Neutrophil (primary cell): ENCODE data around the gene TLCD3A.
"Not testable (repeated sequence)": the region's sequence is repeated elsewhere in the genome, so short reads cannot be mapped to it uniquely, and the experiment has no call there.

Experiments
- H3K27ac ChIP-seq: fragments of 200-600 bp; sonication (generic); 2 replicates; pipeline ENCODE4 v1.5.1; 2016; ENCODE audit warnings: mild to moderate bottlenecking, moderate library complexity
- H3K27me3 ChIP-seq: fragments of 200-600 bp; sonication (generic); 2 replicates; pipeline ENCODE4 v1.6.0; 2016; ENCODE audit warnings: mild to moderate bottlenecking
- H3K36me3 ChIP-seq: fragments of 200-600 bp; sonication (generic); 2 replicates; pipeline ENCODE4 v1.5.1; 2017
- H3K4me1 ChIP-seq, 2 experiments: fragments of 200-600 bp in 1 of 2; sonication (generic) in 1 of 2; 1 replicate in 1 of 2; 2 replicates in 1 of 2; pipeline versions ENCODE4 v1.5.1 to v1.6.1; 2013 to 2016; ENCODE audit warnings: low read depth in 1 of 2, low read length in 1 of 2, mild to moderate bottlenecking in 1 of 2, moderate library complexity in 1 of 2; ENCODE audit not compliant: control insufficient read depth in 1 of 2, insufficient read depth in 1 of 2
- H3K4me3 ChIP-seq, 2 experiments: fragments of 200-600 bp in 1 of 2; sonication (generic) in 1 of 2; 1 replicate in 1 of 2; 2 replicates in 1 of 2; pipeline ENCODE4 v1.5.1; 2013 to 2016; ENCODE audit warnings: low read depth in 1 of 2, low read length in 1 of 2, mild to moderate bottlenecking in 1 of 2, moderate library complexity in 1 of 2
- H3K9me3 ChIP-seq: fragments of 200-600 bp; sonication (generic); 2 replicates; pipeline ENCODE4 v1.5.1; 2016
- TF ChIP-seq, protein P1 (sequence below): fragments of 200-600 bp; sonication (generic); IDR thresholded peaks from 2 replicates; pipeline ENCODE4 v1.5.1; 2016; ENCODE audit warnings: antibody characterized with exemption

The TLCD3A gene

DNA sequence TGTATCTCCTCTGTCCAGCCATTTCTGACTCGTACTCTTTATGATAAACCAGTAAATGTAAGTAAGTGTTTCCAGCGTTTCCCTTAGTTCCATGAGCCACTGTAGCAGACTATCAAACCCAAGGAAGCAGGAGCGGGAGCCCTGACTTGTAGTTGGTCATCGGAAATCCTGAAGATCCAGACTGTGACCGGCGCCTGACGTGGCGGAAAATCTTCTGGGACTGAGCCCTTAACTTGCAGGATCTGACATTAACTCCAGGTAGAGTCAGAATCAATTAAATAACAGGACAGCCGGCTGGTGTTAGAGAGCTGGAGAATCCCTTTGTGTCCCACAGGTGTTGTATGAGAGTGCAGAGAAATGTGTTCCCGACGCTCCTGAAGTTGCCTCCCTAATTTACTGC is 45.7 kb downstream of the TLCD3A start:
- no peaks in the 10 kb centered on the region for H3K27me3 ChIP-seq
- H3K9me3 ChIP-seq, result no peaks in the 10 kb centered on the region
- H3K4me3 ChIP-seq, result no peak overlapping the region
- H3K27ac ChIP-seq, result no peak overlapping the region
- peaks cover 11 to 21% of the 10 kb centered on the region in 2 experiments for H3K4me1 ChIP-seq
- peaks cover 53% of the 10 kb centered on the region for H3K36me3 ChIP-seq
- TF ChIP-seq, protein P1, sequence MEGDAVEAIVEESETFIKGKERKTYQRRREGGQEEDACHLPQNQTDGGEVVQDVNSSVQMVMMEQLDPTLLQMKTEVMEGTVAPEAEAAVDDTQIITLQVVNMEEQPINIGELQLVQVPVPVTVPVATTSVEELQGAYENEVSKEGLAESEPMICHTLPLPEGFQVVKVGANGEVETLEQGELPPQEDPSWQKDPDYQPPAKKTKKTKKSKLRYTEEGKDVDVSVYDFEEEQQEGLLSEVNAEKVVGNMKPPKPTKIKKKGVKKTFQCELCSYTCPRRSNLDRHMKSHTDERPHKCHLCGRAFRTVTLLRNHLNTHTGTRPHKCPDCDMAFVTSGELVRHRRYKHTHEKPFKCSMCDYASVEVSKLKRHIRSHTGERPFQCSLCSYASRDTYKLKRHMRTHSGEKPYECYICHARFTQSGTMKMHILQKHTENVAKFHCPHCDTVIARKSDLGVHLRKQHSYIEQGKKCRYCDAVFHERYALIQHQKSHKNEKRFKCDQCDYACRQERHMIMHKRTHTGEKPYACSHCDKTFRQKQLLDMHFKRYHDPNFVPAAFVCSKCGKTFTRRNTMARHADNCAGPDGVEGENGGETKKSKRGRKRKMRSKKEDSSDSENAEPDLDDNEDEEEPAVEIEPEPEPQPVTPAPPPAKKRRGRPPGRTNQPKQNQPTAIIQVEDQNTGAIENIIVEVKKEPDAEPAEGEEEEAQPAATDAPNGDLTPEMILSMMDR, result no peak

GRCh38 chr17:781805-782731 is 49.7 kb downstream of the TLCD3A start, which contains the start of the genes GLOD4 and MRM3:
Gene GLOD4, minus strand, starts transcription at chr17:782280. Its CDS starts 25 bp downstream, at chr17:782255.
Gene MRM3, plus strand, starts transcription at chr17:782353. Its CDS starts 26 bp downstream, at chr17:782379.
- Histone ChIP-seq H3K4me3 (peak within 1 kb of the TSS; percentile 93 to 94), H3K27me3 (no peaks in the 10 kb centered on the region), H3K4me1 (peaks cover 11 to 20% of the 10 kb centered on the region in 2 experiments), H3K36me3 (peaks cover 15% of the 10 kb centered on the region), H3K27ac (peak within 1 kb of the TSS; percentile 79), H3K9me3 (no peaks in the 10 kb centered on the region)
- TF ChIP-seq, protein P1, result peak; percentile 47

DNA sequence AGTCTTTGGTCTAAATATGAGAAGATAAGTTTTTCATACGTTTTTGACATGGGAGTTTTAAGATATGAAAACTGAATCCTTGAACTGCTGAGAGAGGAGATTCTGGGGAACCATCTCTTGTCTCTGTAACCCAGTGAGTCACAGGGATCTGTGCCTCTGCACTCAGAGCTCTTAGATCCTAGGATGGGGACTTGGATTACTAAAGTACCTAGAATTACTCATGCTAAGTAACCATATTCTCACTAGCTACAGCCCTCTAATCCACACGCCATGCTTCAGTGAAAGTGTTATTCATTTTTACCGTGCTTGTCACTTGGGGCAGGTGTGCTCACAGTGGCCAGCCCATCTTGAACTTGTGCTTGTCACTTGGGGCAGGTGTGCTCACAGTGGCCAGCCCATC is 51.7 kb downstream of the TLCD3A start:
- H3K27ac ChIP-seq, result no peak overlapping the region
- H3K9me3 ChIP-seq, result no peaks in the 10 kb centered on the region
- H3K27me3 ChIP-seq, result no peaks in the 10 kb centered on the region
- peaks cover 11 to 20% of the 10 kb centered on the region in 2 experiments for H3K4me1 ChIP-seq
- TF ChIP-seq, protein P1, result no peak
- H3K36me3 ChIP-seq, result peaks cover 13% of the 10 kb centered on the region
- no peak overlapping the region for H3K4me3 ChIP-seq

GRCh38 chr17:785901-786300 is 53.5 kb downstream of the TLCD3A start:
- not testable (repeated sequence) for H3K4me3 ChIP-seq, H3K9me3 ChIP-seq, H3K27me3 ChIP-seq, H3K27ac ChIP-seq
- peaks cover 25% of the 10 kb centered on the region for H3K36me3 ChIP-seq
- H3K4me1 ChIP-seq, result peaks cover 10 to 20% of the 10 kb centered on the region in 2 experiments

DNA sequence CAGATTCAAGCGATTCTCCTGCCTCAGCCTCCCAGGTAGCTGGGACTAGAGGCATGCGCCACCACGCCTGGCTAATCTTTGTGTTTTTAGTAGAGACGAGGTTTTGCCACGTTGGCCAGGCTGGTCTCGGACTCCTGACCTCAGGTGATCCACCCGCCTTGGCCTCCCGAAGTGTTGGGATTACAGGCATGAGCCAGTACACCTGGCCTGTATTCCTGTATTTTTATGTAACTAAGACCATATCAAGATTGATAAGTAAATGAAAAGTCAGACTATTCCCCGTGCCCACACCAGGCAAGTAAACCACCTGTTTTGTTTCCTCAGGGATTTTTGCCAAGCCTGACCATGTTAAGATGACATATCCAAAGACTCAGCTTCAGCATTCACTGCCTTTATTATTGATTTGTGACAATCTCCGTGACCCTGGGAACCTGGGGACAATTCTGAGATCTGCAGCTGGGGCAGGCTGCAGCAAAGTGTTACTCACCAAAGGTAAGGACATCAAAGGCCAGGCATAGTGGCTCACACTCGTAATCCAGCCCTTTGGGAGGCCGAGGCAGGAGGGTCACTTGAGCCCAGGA is 55.3 kb downstream of the TLCD3A start:
- H3K4me1 ChIP-seq, result peaks cover 9 to 17% of the 10 kb centered on the region in 2 experiments
- H3K36me3 ChIP-seq, result peaks cover 35% of the 10 kb centered on the region
- H3K4me3 ChIP-seq, result no peak overlapping the region
- H3K27ac ChIP-seq, result no peak overlapping the region
- H3K27me3 ChIP-seq, result no peaks in the 10 kb centered on the region
- TF ChIP-seq, protein P1, result no peak
- H3K9me3 ChIP-seq, result no peaks in the 10 kb centered on the region

DNA sequence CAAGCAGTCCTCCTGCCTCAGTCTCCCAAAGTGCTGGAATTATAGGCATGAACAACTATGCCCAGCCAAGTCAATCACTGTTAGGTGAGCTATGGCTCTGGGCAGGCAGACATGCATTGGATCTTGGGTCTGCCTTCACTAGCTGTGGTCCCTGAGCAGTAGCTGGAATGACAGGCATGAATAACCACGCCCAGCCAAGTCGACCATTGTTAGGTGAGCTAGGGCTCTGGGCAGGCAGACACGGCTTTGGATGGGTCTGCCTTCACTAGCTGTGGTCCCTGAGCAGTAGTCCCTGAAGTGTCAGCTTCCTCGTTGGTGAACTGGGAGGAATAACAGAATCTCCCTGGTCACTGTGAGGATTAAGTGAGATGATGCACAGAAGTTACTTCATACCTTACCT is 56.2 kb downstream of the TLCD3A start:
- Histone ChIP-seq H3K9me3 (no peaks in the 10 kb centered on the region), H3K27ac (no peak overlapping the region), H3K4me1 (peaks cover 9 to 12% of the 10 kb centered on the region in 2 experiments), H3K36me3 (peaks cover 38% of the 10 kb centered on the region), H3K4me3 (no peak overlapping the region), H3K27me3 (no peaks in the 10 kb centered on the region)
- TF ChIP-seq, protein P1, result no peak
